MM.1S (cell line): ENCODE results near the gene IGFBP5.

Experiments used
- DNase-seq: peaks from one replicate; pipeline ENCODE4 v3.0.0-alpha.2; 2015
- H2AFZ ChIP-seq: fragments of 300-600 bp; sonication (generic); 2 replicates; pipeline ENCODE4 v1.6.0; 2016; ENCODE audit warnings: antibody characterized with exemption, low read length
- H3F3A ChIP-seq: fragments of 300-600 bp; sonication (generic); 2 replicates; pipeline ENCODE4 v1.6.1; 2016; ENCODE audit warnings: mild to moderate bottlenecking, antibody characterized with exemption, low read length, moderate library complexity, mixed read lengths; ENCODE audit not compliant: insufficient read depth
- H3K27ac ChIP-seq: fragments of 300-600 bp; sonication (generic); 2 replicates; pipeline ENCODE4 v1.5.1; 2016; ENCODE audit warnings: mild to moderate bottlenecking, low read length
- H3K27me3 ChIP-seq: fragments of 300-600 bp; sonication (generic); replicated peaks from 2 replicates; pipeline ENCODE4 v1.6.0; 2016; ENCODE audit warnings: low read length; ENCODE audit not compliant: insufficient read depth
- H3K36me3 ChIP-seq: fragments of 300-600 bp; sonication (generic); replicated peaks from 2 replicates; pipeline ENCODE4 v1.6.1; 2016; ENCODE audit warnings: mild to moderate bottlenecking, low read length, mixed read lengths; ENCODE audit not compliant: insufficient read depth
- H3K4me1 ChIP-seq: fragments of 300-600 bp; sonication (generic); 2 replicates; pipeline ENCODE4 v1.6.1; 2016; ENCODE audit warnings: low read length, mixed read lengths
- H3K4me2 ChIP-seq: fragments of 300-600 bp; sonication (generic); 2 replicates; pipeline ENCODE4 v1.6.0; 2016; ENCODE audit warnings: low read depth, low read length
- H3K4me3 ChIP-seq: fragments of 300-600 bp; sonication (generic); 2 replicates; pipeline ENCODE4 v1.5.1; 2016; ENCODE audit warnings: low read length, mixed read lengths
- H3K79me2 ChIP-seq: fragments of 300-600 bp; sonication (generic); 2 replicates; pipeline ENCODE4 v1.6.1; 2016; ENCODE audit warnings: mixed run types, low read length, mixed read lengths
- H3K9ac ChIP-seq: fragments of 300-600 bp; sonication (generic); 2 replicates; pipeline ENCODE4 v1.6.1; 2016; ENCODE audit warnings: low read length, mixed read lengths
- H3K9me2 ChIP-seq: fragments of 300-600 bp; sonication (generic); replicated peaks from 2 replicates; pipeline ENCODE4 v1.6.1; 2016; ENCODE audit warnings: mild to moderate bottlenecking, low read length, mixed read lengths; ENCODE audit not compliant: insufficient read depth
- H3K9me3 ChIP-seq: fragments of 300-600 bp; sonication (generic); replicated peaks from 2 replicates; pipeline ENCODE4 v1.6.1; 2016; ENCODE audit warnings: mild to moderate bottlenecking, low read length, mixed read lengths; ENCODE audit not compliant: insufficient read depth
- H4K20me1 ChIP-seq: fragments of 300-600 bp; sonication (generic); 2 replicates; pipeline ENCODE4 v1.6.1; 2016; ENCODE audit warnings: mild to moderate bottlenecking, low read length, moderate library complexity, mixed read lengths; ENCODE audit not compliant: insufficient read depth
- CTCF ChIP-seq: fragments of 300-600 bp; sonication (generic); IDR thresholded peaks from 2 replicates; pipeline ENCODE4 v1.5.1; 2016; ENCODE audit warnings: antibody characterized with exemption, low read length, mixed read lengths
- EZH2 ChIP-seq: fragments of 300-600 bp; sonication (generic); optimal IDR thresholded peaks from 2 replicates; pipeline ENCODE3; 2017; ENCODE audit warnings: low read depth, mild to moderate bottlenecking, antibody characterized with exemption, low read length, mixed read lengths
- EZH2phosphoT487 ChIP-seq: fragments of 300-600 bp; sonication (generic); IDR thresholded peaks from 2 replicates; pipeline ENCODE4 v1.6.1; 2018; ENCODE audit warnings: antibody characterized with exemption, low read length

The IGFBP5 gene

GRCh38 chr2:216661051-216661450, 34.3 kb downstream of the IGFBP5 start:
- no peak overlapping the region for H3K9ac ChIP-seq
- no peak overlapping the region for H3K4me3 ChIP-seq
- H4K20me1 ChIP-seq = no peaks in the 10 kb centered on the region
- no peaks in the 10 kb centered on the region for H3F3A ChIP-seq
- H3K4me2 ChIP-seq = no peak overlapping the region
- H3K27ac ChIP-seq = no peak overlapping the region
- no peaks in the 10 kb centered on the region for H3K4me1 ChIP-seq
- TF ChIP-seq EZH2phosphoT487 = no peak
- no peaks in the 10 kb centered on the region for H3K27me3 ChIP-seq
- no peak for DNase-seq
- H3K9me3 ChIP-seq = no peaks in the 10 kb centered on the region
- no peaks in the 10 kb centered on the region for H3K9me2 ChIP-seq
- no peak overlapping the region for H2AFZ ChIP-seq
- no peaks in the 10 kb centered on the region for H3K36me3 ChIP-seq
- H3K79me2 ChIP-seq = no peaks in the 10 kb centered on the region

GRCh38 chr2:216660496-216660895, 34.9 kb downstream of the IGFBP5 start:
- H3K9me3 ChIP-seq = no peaks in the 10 kb centered on the region
- no peak overlapping the region for H3K27ac ChIP-seq
- no peak overlapping the region for H2AFZ ChIP-seq
- H3K36me3 ChIP-seq = no peaks in the 10 kb centered on the region
- no peaks in the 10 kb centered on the region for H3K79me2 ChIP-seq
- TF ChIP-seq EZH2phosphoT487 (no peak), EZH2 (no peak), CTCF (no peak)
- H3F3A ChIP-seq = no peaks in the 10 kb centered on the region
- no peaks in the 10 kb centered on the region for H3K9me2 ChIP-seq
- no peak overlapping the region for H3K4me3 ChIP-seq
- no peaks in the 10 kb centered on the region for H3K4me1 ChIP-seq
- H3K9ac ChIP-seq = no peak overlapping the region
- no peaks in the 10 kb centered on the region for H3K27me3 ChIP-seq
- H3K4me2 ChIP-seq = no peak overlapping the region
- DNase-seq = no peak
- H4K20me1 ChIP-seq = no peaks in the 10 kb centered on the region

GRCh38 chr2:216659276-216659675, 36.1 kb downstream of the IGFBP5 start:
- no peaks in the 10 kb centered on the region for H3K9me2 ChIP-seq
- no peaks in the 10 kb centered on the region for H3K27me3 ChIP-seq
- no peak overlapping the region for H2AFZ ChIP-seq
- H3K4me1 ChIP-seq = no peaks in the 10 kb centered on the region
- H3F3A ChIP-seq = no peaks in the 10 kb centered on the region
- H3K9ac ChIP-seq = no peak overlapping the region
- H3K4me2 ChIP-seq = no peak overlapping the region
- TF ChIP-seq EZH2 (no peak), EZH2phosphoT487 (no peak), CTCF (no peak)
- H4K20me1 ChIP-seq = no peaks in the 10 kb centered on the region
- no peak overlapping the region for H3K4me3 ChIP-seq
- H3K9me3 ChIP-seq = no peaks in the 10 kb centered on the region
- H3K36me3 ChIP-seq = no peaks in the 10 kb centered on the region
- no peak overlapping the region for H3K27ac ChIP-seq
- no peaks in the 10 kb centered on the region for H3K79me2 ChIP-seq
- DNase-seq = no peak

GRCh38 chr2:216658757-216659156, 36.6 kb downstream of the IGFBP5 start:
- H3K9me3 ChIP-seq = no peaks in the 10 kb centered on the region
- H3K79me2 ChIP-seq = no peaks in the 10 kb centered on the region
- H3K9me2 ChIP-seq = no peaks in the 10 kb centered on the region
- no peak overlapping the region for H3K4me3 ChIP-seq
- no peaks in the 10 kb centered on the region for H4K20me1 ChIP-seq
- no peaks in the 10 kb centered on the region for H3K27me3 ChIP-seq
- no peak overlapping the region for H3K27ac ChIP-seq
- H2AFZ ChIP-seq = no peak overlapping the region
- no peaks in the 10 kb centered on the region for H3F3A ChIP-seq
- no peaks in the 10 kb centered on the region for H3K36me3 ChIP-seq
- DNase-seq = no peak
- H3K4me2 ChIP-seq = no peak overlapping the region
- H3K4me1 ChIP-seq = no peaks in the 10 kb centered on the region
- no peak for TF ChIP-seq CTCF
- TF ChIP-seq EZH2phosphoT487 = no peak
- TF ChIP-seq EZH2 = no peak
- no peak overlapping the region for H3K9ac ChIP-seq
